ENCODE data around the gene HAUS7. TPM values are rescaled to one million over a fixed set of nuclear protein-coding genes. Genes with fewer than 3 reads are reported as not detected.
A peak's percentile ranks its signal among the peaks of the same experiment; 100 is the strongest.
"Not testable (repeated sequence)": the region's sequence is repeated elsewhere in the genome, so short reads cannot be mapped to it uniquely, and the experiment has no call there.

HAUS7 gene
- total RNA-seq, 2 experiments from 2014 or later: 54.4 to 56.3 TPM

GRCh38 chrX:153408871-153409351, 61.5 kb downstream of the HAUS7 start:
- Mint-ChIP-seq H3K27me3 (peaks cover 8% of the 10 kb centered on the region), H3K4me1 (peaks cover 20% of the 10 kb centered on the region), H3K27ac (no peak overlapping the region), H3K9me3 (ENCODE audit: low read depth) (no peaks in the 10 kb centered on the region), H3K36me3 (no peaks in the 10 kb centered on the region), H3K4me3 (no peak overlapping the region)
- no peak for ATAC-seq
- CTCF ChIA-PET: interaction anchor here (1.2 kb wide), 1 partner anchor 10 kb away, joined by 3 read pairs; no protein-coding TSS in a partner anchor
- no peak for DNase-seq

- H3K36me3 Mint-ChIP-seq: no peaks in the 10 kb centered on the region
- no peak overlapping the region for H3K27ac Mint-ChIP-seq
- H3K4me1 Mint-ChIP-seq: peaks cover 22% of the 10 kb centered on the region
- DNase-seq: no peak
- no peaks in the 10 kb centered on the region for H3K9me3 Mint-ChIP-seq (ENCODE audit: low read depth)
- CTCF ChIA-PET: interaction anchor here (1.2 kb wide), 1 partner anchor 9 kb away, joined by 3 read pairs; no protein-coding TSS in a partner anchor
- no peak overlapping the region for H3K4me3 Mint-ChIP-seq
- H3K27me3 Mint-ChIP-seq: peaks cover 11% of the 10 kb centered on the region
- no peak for ATAC-seq
Observed at GRCh38 chrX:153408221-153408721, 62.1 kb downstream of the HAUS7 start.

GRCh38 chrX:153407736-153408135, 62.6 kb downstream of the HAUS7 start:
- Mint-ChIP-seq H3K27me3 (peaks cover 15% of the 10 kb centered on the region), H3K4me3 (no peak overlapping the region), H3K36me3 (no peaks in the 10 kb centered on the region), H3K9me3 (ENCODE audit: low read depth) (no peaks in the 10 kb centered on the region), H3K27ac (no peak overlapping the region), H3K4me1 (peaks cover 24% of the 10 kb centered on the region)
- CTCF ChIA-PET: interaction anchor here (1.2 kb wide), 1 partner anchor 9 kb away, joined by 3 read pairs; no protein-coding TSS in a partner anchor
- DNase-seq: no peak
- no peak for ATAC-seq

- peaks cover 20% of the 10 kb centered on the region for H3K4me1 Mint-ChIP-seq
- H3K27ac Mint-ChIP-seq: no peak overlapping the region
- DNase-seq: no peak
- H3K9me3 Mint-ChIP-seq (ENCODE audit: low read depth): no peaks in the 10 kb centered on the region
- H3K27me3 Mint-ChIP-seq: peaks cover 13% of the 10 kb centered on the region
- no peak for ATAC-seq
- no peaks in the 10 kb centered on the region for H3K36me3 Mint-ChIP-seq
- H3K4me3 Mint-ChIP-seq: no peak overlapping the region
- CTCF ChIA-PET: no interaction called here
Observed at GRCh38 chrX:153406903-153407302, 63.5 kb downstream of the HAUS7 start.

GRCh38 chrX:153406011-153406410, 64.4 kb downstream of the HAUS7 start:
- peaks cover 18% of the 10 kb centered on the region for H3K4me1 Mint-ChIP-seq
- peaks cover 11% of the 10 kb centered on the region for H3K27me3 Mint-ChIP-seq
- H3K36me3 Mint-ChIP-seq: no peaks in the 10 kb centered on the region
- no peak for DNase-seq
- ATAC-seq: no peak
- CTCF ChIA-PET: no interaction called here
- H3K4me3 Mint-ChIP-seq: no peak overlapping the region
- no peak overlapping the region for H3K27ac Mint-ChIP-seq
- no peaks in the 10 kb centered on the region for H3K9me3 Mint-ChIP-seq (ENCODE audit: low read depth)

- Mint-ChIP-seq H3K9me3 (ENCODE audit: low read depth) (no peaks in the 10 kb centered on the region), H3K36me3 (no peaks in the 10 kb centered on the region), H3K4me3 (no peak overlapping the region), H3K27ac (no peak overlapping the region), H3K4me1 (peaks cover 16% of the 10 kb centered on the region), H3K27me3 (peaks cover 7% of the 10 kb centered on the region)
- ATAC-seq: no peak
- CTCF ChIA-PET: no interaction called here
- DNase-seq: no peak
Observed at GRCh38 chrX:153405426-153405825, 65.0 kb downstream of the HAUS7 start.

GRCh38 chrX:153404333-153404732, 66.0 kb downstream of the HAUS7 start:
- peak; percentile 75 for DNase-seq
- CTCF ChIA-PET; H3K36me3 Mint-ChIP-seq; H3K4me3 Mint-ChIP-seq; H3K27ac Mint-ChIP-seq; H3K27me3 Mint-ChIP-seq; H3K9me3 Mint-ChIP-seq (ENCODE audit: low read depth): not testable (repeated sequence)
- peak; percentile 46 for ATAC-seq
- H3K4me1 Mint-ChIP-seq: peaks cover 21% of the 10 kb centered on the region

GRCh38 chrX:153401133-153401764, 69.1 kb downstream of the HAUS7 start, which contains the start of gene PNMA6E:
TSS of gene PNMA6E (minus strand) at chrX:153401350. CDS start at chrX:153398849, 2,501 bp downstream.
- Mint-ChIP-seq H3K4me1 (peaks cover 23% of the 10 kb centered on the region), H3K27ac (no peak within 1 kb of the TSS), H3K36me3 (no peaks in the 10 kb centered on the region), H3K27me3 (peaks cover 7% of the 10 kb centered on the region), H3K4me3 (no peak within 1 kb of the TSS), H3K9me3 (ENCODE audit: low read depth) (no peaks in the 10 kb centered on the region)
- CTCF ChIA-PET: no interaction called here
- ATAC-seq (no peak), DNase-seq (no peak)

GRCh38 chrX:153400146-153401132, 69.9 kb downstream of the HAUS7 start:
- DNase-seq (peak; percentile 73), ATAC-seq (peak; percentile 78)
- H3K4me1 Mint-ChIP-seq: peaks cover 31% of the 10 kb centered on the region
- H3K27ac Mint-ChIP-seq: no peak overlapping the region
- peaks cover 7% of the 10 kb centered on the region for H3K27me3 Mint-ChIP-seq
- H3K4me3 Mint-ChIP-seq: no peak overlapping the region
- CTCF ChIA-PET: interaction anchor here (0.8 to 2.2 kb wide), 2 partner anchors 38 to 74 kb away, joined by 3 to 7 read pairs; no protein-coding TSS in a partner anchor
- H3K9me3 Mint-ChIP-seq (ENCODE audit: low read depth): no peaks in the 10 kb centered on the region
- no peaks in the 10 kb centered on the region for H3K36me3 Mint-ChIP-seq

GRCh38 chrX:153398275-153398960, 72.0 kb downstream of the HAUS7 start:
- H3K36me3 Mint-ChIP-seq: no peaks in the 10 kb centered on the region
- no peak overlapping the region for H3K27ac Mint-ChIP-seq
- DNase-seq (no peak), ATAC-seq (no peak)
- CTCF ChIA-PET: interaction anchor here (1.2 to 2.2 kb wide), 3 partner anchors 9 to 55 kb away, joined by 3 to 7 read pairs (median 4); no protein-coding TSS in a partner anchor
- peaks cover 6% of the 10 kb centered on the region for H3K27me3 Mint-ChIP-seq
- H3K9me3 Mint-ChIP-seq (ENCODE audit: low read depth): no peaks in the 10 kb centered on the region
- H3K4me1 Mint-ChIP-seq: peaks cover 30% of the 10 kb centered on the region
- no peak overlapping the region for H3K4me3 Mint-ChIP-seq
